Kidney glomerular epithelial cell (primary cell): Measurements from ENCODE around the gene CCDC85C.
A peak's percentile ranks its signal among the peaks of the same experiment; 100 is the strongest.

Source experiments
- DNase-seq: peaks from one replicate; lab custom pipeline; 2025; lab: John Stamatoyannopoulos, UW

The CCDC85C gene

GRCh38 chr14:99572173-99572999 lies 31.6 kb downstream of the CCDC85C start:
- no peak for DNase-seq

DNA sequence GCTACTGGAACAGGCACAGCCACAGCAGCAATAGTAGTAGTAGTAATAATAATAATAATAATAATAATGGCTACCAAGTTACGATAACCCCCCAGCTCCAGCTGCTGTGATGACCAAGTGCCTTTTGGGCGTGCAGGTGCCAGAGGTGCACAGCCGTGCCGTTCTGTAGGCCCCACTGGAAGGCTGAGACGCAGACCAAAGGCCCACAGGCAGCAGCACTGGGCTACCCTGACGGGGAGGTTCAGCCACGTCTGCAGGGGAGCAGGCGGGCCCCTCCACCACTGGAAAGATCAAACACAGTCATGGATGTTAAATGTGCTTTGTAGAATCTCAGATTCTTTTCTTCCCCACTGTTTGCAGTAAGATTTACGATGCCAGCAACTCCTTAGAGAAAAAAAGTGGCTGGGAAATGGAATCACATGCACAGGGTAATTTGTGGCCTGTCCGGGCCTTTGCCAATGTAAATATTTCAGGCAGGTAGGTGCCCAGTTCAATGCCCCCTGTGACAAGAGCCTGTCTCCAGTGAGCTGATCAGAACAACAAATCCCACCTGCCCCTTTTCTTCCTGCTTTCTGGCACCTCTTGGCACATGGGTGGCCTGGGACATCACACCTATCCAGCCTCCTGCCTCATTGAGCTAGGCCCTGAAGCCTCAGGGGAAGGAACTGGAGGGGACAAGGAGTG lies 32.6 kb downstream of the CCDC85C start:
- peak; percentile 22 for DNase-seq

- DNase-seq = no peak
These were observed 33.3 kb downstream of the CCDC85C start for GRCh38 chr14:99570544-99571302.

DNA sequence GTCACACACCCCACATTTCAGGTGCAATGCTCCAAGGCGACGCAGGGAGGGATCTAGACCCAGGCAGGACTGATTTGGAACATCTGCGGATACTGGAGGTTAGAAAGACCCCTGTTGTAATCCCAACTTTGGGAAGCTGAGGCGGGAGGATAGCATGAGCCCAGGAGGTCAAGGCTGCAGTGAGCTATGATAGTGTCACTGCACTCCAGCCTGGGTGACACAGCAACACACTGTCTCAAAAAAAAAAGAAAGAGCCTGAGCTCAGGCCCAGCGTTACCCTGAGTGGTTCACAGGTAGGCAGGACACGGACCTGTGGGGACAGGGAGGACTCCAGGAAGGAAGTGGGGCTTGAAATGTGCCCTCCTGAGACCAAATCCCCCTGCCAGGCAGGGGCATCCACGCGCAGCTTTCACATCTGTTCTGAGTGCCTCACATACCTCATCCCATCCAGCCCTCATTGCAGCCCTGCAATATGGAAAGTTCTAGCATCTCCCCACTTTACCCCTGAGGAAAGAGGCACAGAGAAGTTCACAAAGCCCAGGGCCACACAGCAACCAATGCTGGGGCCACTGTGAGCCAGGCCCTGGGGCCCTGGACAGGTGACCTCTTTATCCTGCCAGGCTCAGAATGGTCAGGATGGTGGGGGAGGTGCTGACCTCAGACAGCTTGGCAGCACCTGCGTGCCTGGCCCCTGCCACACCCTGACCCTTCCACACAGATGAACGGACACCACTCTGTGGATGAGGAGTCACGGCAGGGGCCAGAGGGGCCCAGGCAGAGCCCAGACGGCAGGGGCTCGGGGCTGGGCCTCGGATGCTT lies 34.1 kb downstream of the CCDC85C start:
- DNase-seq = no peak

DNA sequence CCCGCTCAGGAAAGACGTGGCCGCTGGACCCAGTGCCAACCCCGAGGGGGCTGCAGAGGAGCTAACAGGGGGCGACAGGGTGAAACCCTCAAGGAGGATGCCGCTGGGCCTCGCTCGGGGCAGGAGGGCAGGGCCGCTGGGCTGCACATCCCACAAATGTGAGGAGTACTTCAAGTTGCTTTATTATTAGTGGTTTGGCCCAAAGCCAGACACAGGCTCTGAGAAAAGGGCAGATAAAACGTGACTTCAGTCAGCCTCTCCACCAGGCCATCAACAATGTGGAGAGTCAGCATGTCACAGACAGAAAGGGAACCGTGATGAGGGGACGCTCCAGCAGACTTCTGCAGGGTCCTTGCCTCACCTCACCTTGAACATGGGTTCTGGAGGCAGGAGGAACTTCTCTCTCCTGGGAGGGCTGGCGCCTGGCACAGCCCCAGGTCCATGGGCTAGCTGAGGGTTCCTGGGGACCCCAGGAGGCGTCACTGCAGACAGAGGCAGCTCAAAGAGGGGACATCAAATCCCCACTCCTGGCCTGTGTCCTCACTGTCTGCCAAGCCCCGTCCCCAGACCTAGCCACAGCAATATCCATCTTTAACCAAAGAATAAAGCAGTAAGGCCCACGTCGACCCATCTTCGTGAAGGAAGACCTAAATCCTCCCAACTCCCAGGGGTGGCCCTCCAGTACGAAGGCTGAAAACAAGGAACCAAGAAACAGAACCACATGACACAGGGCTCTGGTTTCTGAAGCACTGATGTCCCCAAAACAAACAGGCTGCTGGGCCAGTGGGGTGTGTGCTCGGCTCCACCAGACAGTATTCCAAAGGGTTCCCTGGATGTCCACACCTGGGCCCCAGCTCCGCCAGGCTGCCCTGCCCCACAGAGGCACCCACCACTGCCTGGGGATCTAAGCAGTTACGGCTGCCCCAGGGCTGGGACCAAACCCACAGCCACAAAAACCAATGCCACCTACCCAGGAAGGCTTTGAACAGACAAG lies 35.1 kb downstream of the CCDC85C start:
- peak; percentile 26 for DNase-seq

DNA sequence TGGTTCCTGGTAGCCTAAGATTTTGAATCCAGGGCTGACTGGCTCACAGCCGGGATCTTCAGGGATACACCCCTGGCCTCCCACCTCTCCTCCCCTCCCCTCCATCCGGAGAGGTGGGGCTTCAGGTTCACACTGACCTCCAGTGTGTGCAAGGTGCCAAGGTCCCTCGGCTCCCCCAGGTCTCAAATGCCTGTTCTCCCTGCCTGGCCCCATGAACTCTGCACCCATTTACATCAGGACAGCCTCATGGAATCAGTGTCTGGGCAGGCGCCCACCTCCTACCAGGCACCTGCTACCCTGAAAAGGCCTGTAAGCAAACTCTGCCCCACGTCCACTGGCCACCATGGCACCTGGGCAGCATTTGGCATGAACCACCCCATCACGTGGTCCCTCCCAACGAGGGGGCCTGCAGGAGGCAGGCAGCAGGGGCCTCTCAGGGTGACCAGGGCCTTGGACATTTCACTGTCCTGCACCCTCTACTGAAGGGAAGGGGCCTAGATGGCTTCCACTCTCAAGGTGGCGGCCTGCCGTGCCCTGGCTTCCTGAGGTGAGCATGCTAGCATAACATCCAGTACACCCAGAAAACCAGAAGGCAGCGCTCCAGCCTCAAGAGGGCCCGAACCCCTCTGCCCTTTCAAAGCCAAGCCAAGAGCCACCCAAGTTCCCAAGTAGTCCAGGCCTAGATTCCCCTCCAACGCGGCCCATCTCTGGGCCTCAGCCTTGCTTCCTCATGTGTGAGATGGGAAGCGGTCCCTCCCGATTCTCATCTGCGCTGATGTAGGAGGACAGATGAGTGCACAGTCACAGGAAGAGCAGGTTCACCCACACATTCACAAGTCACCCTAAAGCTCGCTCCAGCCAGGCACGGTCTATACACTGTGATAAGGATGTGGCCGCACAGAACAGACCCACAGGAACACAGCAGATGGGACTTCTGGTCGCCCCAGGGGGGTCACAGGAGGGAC lies 37.3 kb downstream of the CCDC85C start:
- no peak for DNase-seq

- no peak for DNase-seq
These were observed 38.0 kb downstream of the CCDC85C start for GRCh38 chr14:99566009-99566389.

GRCh38 chr14:99565383-99565782 lies 38.6 kb downstream of the CCDC85C start:
- no peak for DNase-seq

DNA sequence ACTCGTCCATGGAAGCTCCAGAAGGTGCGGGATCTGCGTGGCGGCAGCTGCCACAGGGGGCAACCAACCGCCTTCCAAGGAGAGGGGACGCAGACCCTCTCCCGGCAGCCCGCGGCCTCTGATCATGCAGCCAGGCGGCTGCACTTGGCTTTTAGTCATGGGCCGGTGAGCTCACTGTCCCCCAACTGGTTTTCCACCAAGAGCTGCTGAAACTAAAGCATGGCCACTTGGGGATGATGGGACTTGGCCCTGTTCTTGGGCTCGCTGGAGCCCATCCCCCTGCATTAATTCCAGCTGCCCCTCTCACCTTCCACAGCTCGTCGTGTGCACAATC lies 39.1 kb downstream of the CCDC85C start:
- DNase-seq = no peak

GRCh38 chr14:99564256-99564925 lies 39.6 kb downstream of the CCDC85C start:
- no peak for DNase-seq

DNA sequence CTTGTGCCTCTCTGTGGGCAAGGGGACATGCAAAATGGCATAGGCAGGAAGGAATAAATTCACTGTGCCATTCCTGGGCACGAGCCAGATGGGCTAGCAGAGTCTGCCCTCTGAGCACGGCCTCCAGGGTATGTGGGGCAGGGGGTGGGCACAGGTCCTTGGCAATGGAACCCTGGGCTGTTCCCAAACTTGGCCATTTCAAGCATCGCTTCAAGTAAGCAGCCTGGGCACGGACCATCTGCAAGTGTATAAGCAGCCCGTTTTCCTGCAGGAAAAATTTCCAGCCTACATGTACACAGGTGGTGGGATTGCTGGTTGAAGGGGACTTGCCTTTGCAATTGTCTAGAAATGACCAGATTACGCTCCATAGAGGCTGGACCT lies 40.3 kb downstream of the CCDC85C start:
- no peak for DNase-seq

DNA sequence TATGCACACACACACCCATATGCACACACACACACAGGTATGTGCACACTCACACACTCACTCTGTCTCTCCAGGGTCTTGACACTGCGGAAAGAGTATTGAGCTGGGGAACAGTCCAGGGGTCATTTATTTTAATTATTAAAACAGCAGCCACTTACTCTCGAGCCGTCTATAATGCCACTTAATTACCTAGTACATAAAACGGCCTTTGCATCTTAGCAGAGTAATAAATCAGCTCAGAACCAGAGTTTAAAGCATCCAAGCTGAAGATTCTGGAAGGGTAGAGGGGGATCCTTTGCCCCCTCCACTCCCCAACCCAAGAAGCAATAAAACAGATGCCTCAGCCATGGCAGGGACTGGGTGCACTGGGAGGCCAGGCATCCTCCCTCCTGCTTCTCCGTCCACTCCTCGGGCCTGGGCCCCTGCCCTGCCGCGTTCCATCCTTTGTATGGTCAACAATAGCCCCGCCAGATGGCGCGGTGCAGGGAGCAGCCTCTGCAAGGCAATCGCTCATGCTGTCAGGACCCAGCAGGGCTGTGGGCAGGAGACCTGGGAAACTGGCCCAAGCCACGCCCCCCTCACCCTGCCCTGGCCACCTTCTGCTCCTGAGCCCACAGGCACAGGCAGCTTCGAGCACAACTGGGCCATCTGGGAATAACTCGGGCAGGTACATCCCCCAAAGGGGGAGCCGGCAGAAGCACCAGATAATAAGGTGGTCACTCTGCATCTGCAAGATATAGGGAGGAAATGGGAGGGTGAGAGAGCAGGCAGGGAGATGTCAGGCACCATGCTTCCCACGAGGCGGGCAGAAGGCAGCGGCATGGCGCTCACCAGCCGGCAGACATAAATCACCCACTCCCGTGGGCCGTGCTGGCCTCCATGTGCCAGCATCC lies 40.9 kb downstream of the CCDC85C start:
- DNase-seq = peak; percentile 50

DNA sequence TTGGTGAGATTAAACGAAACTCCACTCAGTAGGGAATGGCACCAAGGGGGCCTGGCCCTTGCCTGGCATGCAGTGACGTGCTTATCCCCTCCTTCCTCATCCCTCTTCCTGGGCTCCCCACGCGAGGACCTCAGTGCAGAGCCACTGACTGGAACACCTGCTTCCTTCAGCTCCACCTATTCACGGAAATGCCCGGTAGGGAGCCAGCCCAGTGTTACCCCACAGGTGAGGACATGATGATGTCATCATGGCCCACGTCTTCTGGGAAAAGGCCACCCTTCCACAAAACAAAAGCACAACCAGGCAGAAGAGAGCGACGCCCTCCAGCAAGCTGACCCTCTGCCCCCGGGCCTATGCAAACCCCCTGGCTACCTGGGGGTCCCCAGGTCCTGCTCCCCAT lies 42.1 kb downstream of the CCDC85C start:
- DNase-seq = no peak

GRCh38 chr14:99560922-99561683 lies 42.9 kb downstream of the CCDC85C start:
- no peak for DNase-seq

- DNase-seq = no peak
These were observed 43.6 kb downstream of the CCDC85C start for GRCh38 chr14:99560403-99560802.

GRCh38 chr14:99559286-99559990 lies 44.6 kb downstream of the CCDC85C start:
- DNase-seq = no peak
